Neural progenitor cell (in vitro differentiated cells): Measurements from ENCODE around the gene NUDT7. TPM values are rescaled to one million over a fixed set of nuclear protein-coding genes. Genes with fewer than 3 reads are reported as not detected.

ENCODE experiments used
- DNase-seq: peaks from one replicate; pipeline ENCODE4 v3.0.0-alpha.2; 2016; ENCODE audit warnings: low spot score
- H2AFZ ChIP-seq: fragments of 200-600 bp; sonication (generic); replicated peaks from 2 replicates; pipeline ENCODE4 v1.6.1; 2016; ENCODE audit warnings: antibody characterized with exemption
- H3F3A ChIP-seq: fragments of 200-600 bp; sonication (generic); 2 replicates; pipeline ENCODE4 v1.6.1; 2016; ENCODE audit warnings: antibody characterized with exemption, low read depth
- H3K27ac ChIP-seq: fragments of 200-600 bp; sonication (generic); 2 replicates; pipeline ENCODE4 v1.5.1; 2016; ENCODE audit warnings: mild to moderate bottlenecking
- H3K27me3 ChIP-seq: fragments of 200-600 bp; sonication (generic); 2 replicates; pipeline ENCODE4 v1.6.1; 2016; ENCODE audit warnings: mild to moderate bottlenecking, moderate library complexity
- H3K36me3 ChIP-seq: fragments of 200-600 bp; sonication (generic); 2 replicates; pipeline ENCODE4 v1.5.1; 2016
- H3K4me1 ChIP-seq: fragments of 200-600 bp; sonication (generic); 2 replicates; pipeline ENCODE4 v1.6.1; 2016; ENCODE audit warnings: mixed run types
- H3K4me2 ChIP-seq: fragments of 200-600 bp; sonication (generic); 2 replicates; pipeline ENCODE4 v1.6.1; 2016
- H3K4me3 ChIP-seq: fragments of 200-600 bp; sonication (generic); 2 replicates; pipeline ENCODE4 v1.5.1; 2016
- H3K79me2 ChIP-seq: fragments of 200-600 bp; sonication (generic); 2 replicates; pipeline ENCODE4 v1.6.1; 2016; ENCODE audit warnings: low read depth
- H3K9ac ChIP-seq: fragments of 200-600 bp; sonication (generic); 2 replicates; pipeline ENCODE4 v1.6.1; 2016
- H3K9me3 ChIP-seq: fragments of 200-600 bp; sonication (generic); 2 replicates; pipeline ENCODE4 v1.5.1; 2016; ENCODE audit warnings: low read depth
- H4K20me1 ChIP-seq: fragments of 200-600 bp; sonication (generic); 2 replicates; pipeline ENCODE4 v1.6.1; 2016; ENCODE audit warnings: low read depth
- H3K27ac Mint-ChIP-seq: 3 replicates; pipeline ENCODE4 v1.8.0; 2021; ENCODE audit warnings: mixed read lengths
- H3K27me3 Mint-ChIP-seq: 2 replicates; pipeline ENCODE4 v1.8.0; 2022; ENCODE audit warnings: low read depth, mild to moderate bottlenecking, inconsistent platforms, moderate library complexity, mixed read lengths; ENCODE audit not compliant: insufficient read depth
- H3K36me3 Mint-ChIP-seq: 3 replicates; pipeline ENCODE4 v1.8.0; 2021; ENCODE audit warnings: mixed read lengths
- H3K4me1 Mint-ChIP-seq: 3 replicates; pipeline ENCODE4 v1.8.0; 2021; ENCODE audit warnings: mixed read lengths
- H3K4me3 Mint-ChIP-seq: 3 replicates; pipeline ENCODE4 v1.8.0; 2021; ENCODE audit warnings: mild to moderate bottlenecking, moderate library complexity, mixed read lengths
- H3K9me3 Mint-ChIP-seq: 3 replicates; pipeline ENCODE4 v1.8.0; 2020; ENCODE audit warnings: mixed read lengths
- CTCF ChIP-seq: fragments of 200-600 bp; sonication (generic); IDR thresholded peaks from 2 replicates; pipeline ENCODE4 v1.5.1; 2017; ENCODE audit warnings: antibody characterized with exemption, mild to moderate bottlenecking
- EZH2 ChIP-seq: fragments of 200-600 bp; sonication (generic); IDR thresholded peaks from 2 replicates; pipeline ENCODE4 v1.6.1; 2017; ENCODE audit warnings: antibody characterized with exemption, mild to moderate bottlenecking, moderate library complexity
- EZH2phosphoT487 ChIP-seq: fragments of 200-600 bp; sonication (generic); IDR thresholded peaks from 2 replicates; pipeline ENCODE4 v1.6.1; 2017; ENCODE audit warnings: antibody characterized with exemption
- total RNA-seq: library from RNA; depleted of rRNA; stranded (reverse); fragments of >200 nt; gene quantifications from 2 replicates; pipeline ENCODE4 v1.2.3, GENCODE V29; 2015; ENCODE audit warnings: low replicate concordance

The NUDT7 gene
- total RNA-seq, 1 donor from 2014 or later = 10.8 TPM

GRCh38 chr16:77781091-77781490 is 58.8 kb downstream of the NUDT7 start:
- Mint-ChIP-seq H3K27me3 (peaks cover 4% of the 10 kb centered on the region), H3K4me3 (no peak overlapping the region), H3K36me3 (no peaks in the 10 kb centered on the region), H3K4me1 (no peaks in the 10 kb centered on the region), H3K27ac (no peak overlapping the region), H3K9me3 (peaks cover 6% of the 10 kb centered on the region)
- Histone ChIP-seq H3K9ac (no peak overlapping the region), H3F3A (no peaks in the 10 kb centered on the region), H3K4me1 (no peaks in the 10 kb centered on the region), H3K36me3 (no peaks in the 10 kb centered on the region), H3K27ac (no peak overlapping the region), H3K27me3 (no peaks in the 10 kb centered on the region), H2AFZ (no peak overlapping the region), H3K79me2 (no peaks in the 10 kb centered on the region), H4K20me1 (no peaks in the 10 kb centered on the region), H3K4me3 (no peak overlapping the region), H3K9me3 (no peaks in the 10 kb centered on the region), H3K4me2 (no peak overlapping the region)
- no peak for DNase-seq
- no peak for TF ChIP-seq EZH2
- TF ChIP-seq CTCF = no peak
- no peak for TF ChIP-seq EZH2phosphoT487

GRCh38 chr16:77782694-77783093 is 60.4 kb downstream of the NUDT7 start:
- peaks cover 8% of the 10 kb centered on the region for H3K27me3 Mint-ChIP-seq
- Histone ChIP-seq H2AFZ (no peak overlapping the region), H3K36me3 (no peaks in the 10 kb centered on the region), H3F3A (peaks cover 3% of the 10 kb centered on the region), H3K9me3 (no peaks in the 10 kb centered on the region), H4K20me1 (no peaks in the 10 kb centered on the region), H3K4me2 (no peak overlapping the region), H3K27me3 (peaks cover 15% of the 10 kb centered on the region), H3K27ac (no peak overlapping the region), H3K4me1 (no peaks in the 10 kb centered on the region), H3K4me3 (no peak overlapping the region), H3K9ac (no peak overlapping the region), H3K79me2 (no peaks in the 10 kb centered on the region)
- no peaks in the 10 kb centered on the region for H3K36me3 Mint-ChIP-seq
- H3K9me3 Mint-ChIP-seq = peaks cover 6% of the 10 kb centered on the region
- no peak overlapping the region for H3K4me3 Mint-ChIP-seq
- TF ChIP-seq CTCF (peak; percentile 43), EZH2phosphoT487 (no peak)
- no peak for DNase-seq
- H3K4me1 Mint-ChIP-seq = peaks cover 4% of the 10 kb centered on the region
- no peak overlapping the region for H3K27ac Mint-ChIP-seq

GRCh38 chr16:77784441-77785372 is 62.4 kb downstream of the NUDT7 start:
- Mint-ChIP-seq H3K36me3 (no peaks in the 10 kb centered on the region), H3K4me3 (no peak overlapping the region), H3K27ac (no peak overlapping the region), H3K4me1 (peaks cover 9% of the 10 kb centered on the region), H3K27me3 (peaks cover 7% of the 10 kb centered on the region), H3K9me3 (peaks cover 6% of the 10 kb centered on the region)
- H3K4me2 ChIP-seq = no peak overlapping the region
- peaks cover 6% of the 10 kb centered on the region for H3F3A ChIP-seq
- no peak overlapping the region for H3K4me3 ChIP-seq
- DNase-seq = no peak
- no peak overlapping the region for H2AFZ ChIP-seq
- no peaks in the 10 kb centered on the region for H3K4me1 ChIP-seq
- H4K20me1 ChIP-seq = peaks cover 7% of the 10 kb centered on the region
- H3K27me3 ChIP-seq = peaks cover 27% of the 10 kb centered on the region
- H3K27ac ChIP-seq = no peak overlapping the region
- no peak overlapping the region for H3K9ac ChIP-seq
- TF ChIP-seq EZH2phosphoT487 (no peak), CTCF (peak; percentile 34)
- no peaks in the 10 kb centered on the region for H3K9me3 ChIP-seq
- H3K36me3 ChIP-seq = no peaks in the 10 kb centered on the region
- H3K79me2 ChIP-seq = peaks cover 12% of the 10 kb centered on the region
